ENCODE measurements around the gene AIPL1.

Gene AIPL1

DNA sequence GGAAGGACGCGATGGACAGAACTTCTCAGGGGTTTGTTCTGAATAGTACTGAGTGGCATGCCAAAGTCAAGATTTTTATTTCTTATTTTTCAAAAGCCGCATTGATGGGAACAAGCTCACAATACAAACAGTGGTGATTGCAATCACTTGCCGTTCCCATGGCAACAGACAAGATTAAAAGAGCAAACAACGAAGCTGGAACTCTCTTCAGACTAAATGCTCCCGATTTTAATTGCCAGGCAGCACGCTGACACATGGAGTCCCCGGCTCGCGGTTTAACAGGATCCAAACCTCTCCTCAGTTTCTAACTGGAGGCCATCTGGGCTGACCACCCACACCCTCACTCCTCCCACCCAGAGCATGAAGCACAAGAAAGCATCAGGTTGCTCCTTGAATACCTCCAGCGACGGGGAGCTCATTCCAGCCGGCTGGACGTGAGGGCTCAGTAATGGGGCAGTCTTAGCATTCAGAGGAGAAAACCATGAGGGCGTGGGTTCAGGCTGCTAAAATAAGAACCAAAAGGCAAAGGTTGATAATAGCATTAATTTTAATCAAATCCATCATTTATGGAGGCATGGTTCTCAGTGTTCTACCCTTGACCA, 41.5 kb downstream of the AIPL1 start:
- H3K4me3 ChIP-seq (replicated peaks; ENCODE audit: low read depth, low read length): no peak overlapping the region
- TF ChIP-seq, protein P1, sequence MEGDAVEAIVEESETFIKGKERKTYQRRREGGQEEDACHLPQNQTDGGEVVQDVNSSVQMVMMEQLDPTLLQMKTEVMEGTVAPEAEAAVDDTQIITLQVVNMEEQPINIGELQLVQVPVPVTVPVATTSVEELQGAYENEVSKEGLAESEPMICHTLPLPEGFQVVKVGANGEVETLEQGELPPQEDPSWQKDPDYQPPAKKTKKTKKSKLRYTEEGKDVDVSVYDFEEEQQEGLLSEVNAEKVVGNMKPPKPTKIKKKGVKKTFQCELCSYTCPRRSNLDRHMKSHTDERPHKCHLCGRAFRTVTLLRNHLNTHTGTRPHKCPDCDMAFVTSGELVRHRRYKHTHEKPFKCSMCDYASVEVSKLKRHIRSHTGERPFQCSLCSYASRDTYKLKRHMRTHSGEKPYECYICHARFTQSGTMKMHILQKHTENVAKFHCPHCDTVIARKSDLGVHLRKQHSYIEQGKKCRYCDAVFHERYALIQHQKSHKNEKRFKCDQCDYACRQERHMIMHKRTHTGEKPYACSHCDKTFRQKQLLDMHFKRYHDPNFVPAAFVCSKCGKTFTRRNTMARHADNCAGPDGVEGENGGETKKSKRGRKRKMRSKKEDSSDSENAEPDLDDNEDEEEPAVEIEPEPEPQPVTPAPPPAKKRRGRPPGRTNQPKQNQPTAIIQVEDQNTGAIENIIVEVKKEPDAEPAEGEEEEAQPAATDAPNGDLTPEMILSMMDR (IDR thresholded peaks at IDR 0.05; ENCODE audit: low read length, missing control alignments): no peak

DNA sequence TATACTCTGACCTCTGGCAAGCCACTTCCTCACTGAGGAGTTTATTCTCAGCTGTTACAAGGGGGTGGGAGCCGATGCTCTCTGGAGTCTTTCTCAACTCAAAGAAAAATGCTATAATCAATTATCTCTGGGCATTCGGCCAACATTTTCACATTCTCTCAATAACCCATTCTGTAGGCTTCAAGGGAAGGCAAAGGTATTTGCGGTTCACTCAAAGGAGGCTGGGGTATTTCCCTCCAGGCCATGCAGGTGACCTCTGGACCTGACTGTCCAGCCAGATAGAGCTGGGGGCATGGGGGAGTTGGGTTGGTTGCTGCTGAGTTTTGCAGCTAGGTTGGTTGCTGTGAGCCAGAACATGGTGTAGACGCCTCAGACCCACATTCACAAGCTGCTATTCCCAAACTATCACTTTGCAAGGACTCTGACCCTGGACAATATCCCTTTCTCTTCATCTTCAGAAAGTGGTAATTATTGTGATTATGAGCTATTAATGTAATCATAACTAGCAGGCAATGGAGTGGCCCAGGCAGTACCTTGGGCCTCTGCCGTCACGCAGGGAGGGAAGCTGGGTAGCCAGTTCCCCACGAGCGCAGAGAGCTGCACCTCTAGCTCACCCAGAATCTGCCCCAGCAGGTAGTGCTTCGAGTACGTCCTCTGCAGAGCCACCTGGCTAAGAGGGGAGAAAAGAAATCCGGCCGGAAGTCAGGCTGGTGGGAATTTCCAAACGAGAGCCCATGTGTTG, 42.1 kb downstream of the AIPL1 start:
- TF ChIP-seq, protein P1 (IDR thresholded peaks at IDR 0.05; ENCODE audit: low read length, missing control alignments): no peak
- DNase-seq (ENCODE audit: low read depth): no peak
- H3K4me3 ChIP-seq (replicated peaks; ENCODE audit: low read depth, low read length): no peak overlapping the region

More for the DNA sequence above, 41.5 kb downstream of the AIPL1 start:
- no peak for DNase-seq (ENCODE audit: low read depth)

DNA sequence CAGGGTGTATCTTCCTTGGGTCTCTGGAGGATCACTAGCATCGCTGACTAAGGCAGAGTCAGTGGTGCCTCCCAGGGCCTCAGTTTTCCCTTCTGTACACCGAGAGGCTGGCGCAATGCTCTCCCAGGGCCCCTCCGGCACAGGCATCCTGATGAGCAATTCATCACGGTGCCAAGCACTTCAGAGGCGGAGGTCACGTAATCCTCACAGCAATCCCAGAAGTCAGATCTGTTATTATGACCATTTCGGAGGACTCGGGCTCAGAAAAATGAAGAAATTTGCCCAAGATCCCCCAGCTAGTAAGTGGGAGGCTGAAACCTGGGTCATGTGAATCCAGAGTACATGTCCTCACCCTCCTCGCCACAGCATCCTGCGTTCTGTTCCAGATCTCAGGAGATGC, 46.5 kb downstream of the AIPL1 start:
- no peak for DNase-seq (ENCODE audit: low read depth)
- TF ChIP-seq, protein P1 (IDR thresholded peaks at IDR 0.05; ENCODE audit: low read length, missing control alignments): no peak
- no peak overlapping the region for H3K4me3 ChIP-seq (replicated peaks; ENCODE audit: low read depth, low read length)

DNA sequence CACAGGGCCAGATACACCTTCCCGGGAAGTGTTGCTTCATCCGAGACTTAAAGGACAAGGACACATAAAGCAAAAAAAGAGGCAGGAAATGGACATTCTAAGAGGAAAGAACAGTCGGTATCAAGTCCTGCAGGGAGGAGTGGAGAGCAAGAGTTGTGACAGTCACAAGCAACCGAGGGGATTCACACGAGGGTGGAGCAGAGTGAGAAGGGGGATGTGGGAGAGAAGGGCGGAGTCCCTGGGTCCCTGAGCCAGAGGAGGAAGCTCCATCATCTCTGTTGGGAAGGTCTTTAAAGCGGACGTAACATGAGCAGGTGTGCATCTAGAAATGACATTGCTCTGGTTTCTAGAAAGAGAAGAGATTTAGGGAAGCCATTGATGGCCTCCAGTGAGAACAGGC, 47.1 kb downstream of the AIPL1 start:
- H3K4me3 ChIP-seq (replicated peaks; ENCODE audit: low read depth, low read length): no peak overlapping the region
- TF ChIP-seq, protein P1 (IDR thresholded peaks at IDR 0.05; ENCODE audit: low read length, missing control alignments): no peak
- DNase-seq (ENCODE audit: low read depth): no peak

DNA sequence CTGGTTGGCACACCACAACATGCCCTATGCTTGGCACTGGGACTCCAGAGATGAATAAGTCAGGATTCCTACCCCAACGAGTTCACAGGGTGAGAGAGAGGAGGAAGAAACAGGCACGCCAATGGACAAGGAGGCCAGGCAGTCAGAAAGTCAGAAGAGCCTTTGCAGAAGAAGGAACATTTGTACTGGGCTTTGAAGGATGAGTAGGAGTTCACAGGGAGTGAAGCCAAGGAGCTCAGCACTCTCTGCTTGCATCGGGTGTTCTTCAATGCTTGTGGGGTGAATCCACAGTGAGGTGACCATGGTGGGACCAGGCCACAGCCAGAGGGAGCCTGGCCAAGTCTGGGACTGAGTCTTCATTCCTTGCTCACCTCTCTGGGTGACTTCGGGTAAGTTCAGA, 47.5 kb downstream of the AIPL1 start:
- no peak overlapping the region for H3K4me3 ChIP-seq (replicated peaks; ENCODE audit: low read depth, low read length)
- no peak for DNase-seq (ENCODE audit: low read depth)
- TF ChIP-seq, protein P1 (IDR thresholded peaks at IDR 0.05; ENCODE audit: low read length, missing control alignments): no peak

DNA sequence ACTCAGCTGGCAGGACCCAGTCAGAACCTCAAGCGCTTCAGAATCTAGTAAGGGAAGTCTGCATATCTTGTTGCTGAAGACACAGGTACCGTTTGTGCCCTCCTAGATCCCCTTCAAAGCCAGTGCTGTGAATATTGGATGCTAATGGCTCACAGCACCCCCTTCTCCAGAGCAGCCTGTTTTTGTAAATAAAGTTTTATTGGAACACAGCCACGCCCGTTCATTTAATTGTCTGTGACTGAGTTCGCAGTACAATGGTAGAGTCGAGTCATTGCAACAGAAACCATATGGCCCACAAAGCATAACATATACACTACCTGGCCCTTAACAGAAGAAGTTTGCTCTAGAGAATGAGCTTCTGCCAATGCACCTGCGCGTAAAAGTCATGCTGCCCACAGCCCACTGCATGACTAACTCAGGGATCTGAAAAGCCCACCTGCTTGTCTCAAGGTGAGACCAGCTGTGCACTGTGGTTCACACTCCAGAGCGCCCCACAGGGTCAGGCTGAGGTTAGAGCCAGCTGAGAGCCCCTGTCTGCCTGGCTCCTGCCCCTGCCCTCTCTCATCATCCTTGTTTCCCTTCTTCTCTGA, 48.8 kb downstream of the AIPL1 start:
- no peak for DNase-seq (ENCODE audit: low read depth)
- TF ChIP-seq, protein P1 (IDR thresholded peaks at IDR 0.05; ENCODE audit: low read length, missing control alignments): no peak

More for the DNA sequence above, 48.8 kb downstream of the AIPL1 start:
- H3K4me3 ChIP-seq (replicated peaks; ENCODE audit: low read depth, low read length): no peak overlapping the region

Measured in fibroblast of pulmonary artery (primary cell).